A549 (cell line): ENCODE data around the gene TTC39B. TPM values are rescaled to one million over a fixed set of nuclear protein-coding genes. Genes with fewer than 3 reads are reported as not detected.

Source experiments
- ATAC-seq, 2 experiments: fragments of 200-7000 bp in 1 of 2; fragments of >200 bp in 1 of 2; cut with Nextera tagmentation in 1 of 2; cut with Tn5 transposase in 1 of 2; 3 replicates each; pipeline versions ENCODE4 v1.8.0 to v1.9.1; 2018 to 2020; ENCODE audit warnings: mild to moderate bottlenecking in 1 of 2, moderate library complexity in 1 of 2
- CTCF ChIA-PET: fragments of 300-600 bp; sonication (Branson Sonifier 250); formaldehyde crosslinking; extraction: SDS; loops from one replicate; lab custom pipeline; 2021; ENCODE audit warnings: antibody characterized with exemption, inconsistent platforms; lab: Yijun Ruan, JAX
- POLR2A ChIA-PET: fragments of 350-600 bp; formaldehyde crosslinking; extraction: SDS; loops from one replicate; lab custom pipeline; 2021; ENCODE audit warnings: antibody characterized with exemption, inconsistent platforms; lab: Yijun Ruan, JAX
- DNase-seq, 2 experiments: peaks; one replicate each; pipeline versions ENCODE4 v3.0.0 to v3.0.0-alpha.2; 2011 to 2016; ENCODE audit warnings: low read depth in 1 of 2, low spot score in 1 of 2
- FAIRE-seq: peaks from 2 replicates; lab custom pipeline; 2011; peaks lifted over from hg19 to GRCh38; lab: Jason Lieb, UNC
- H3K27ac ChIP-seq, 2 experiments: fragments of >200 bp; sonication (Bioruptor Twin); formaldehyde crosslinking; 3 replicates each; pipeline ENCODE4 v1.5.1; 2016 to 2017
- H3K4me1 ChIP-seq: fragments of >200 bp; sonication (Bioruptor Twin); formaldehyde crosslinking; 3 replicates; pipeline ENCODE4 v1.6.1; 2016
- H3K4me2 ChIP-seq: fragments of >200 bp; sonication (Bioruptor Twin); formaldehyde crosslinking; 3 replicates; pipeline ENCODE4 v1.6.1; 2016
- H3K4me3 ChIP-seq: fragments of >200 bp; sonication (Bioruptor Twin); formaldehyde crosslinking; 3 replicates; pipeline ENCODE4 v1.5.1; 2016
- H3K9me3 ChIP-seq: fragments of >200 bp; sonication (Bioruptor Twin); formaldehyde crosslinking; 3 replicates; pipeline ENCODE4 v1.6.1; 2016
- ATOH8 ChIP-seq: fragments of 250-450 bp; sonication (Bioruptor Pico); IDR thresholded peaks from 2 replicates; pipeline ENCODE4 v1.5.0; 2020; ENCODE audit warnings: low read depth, mild to moderate bottlenecking, moderate library complexity
- BCL3 ChIP-seq: fragments of >200 bp; sonication (Bioruptor Twin); formaldehyde crosslinking; IDR thresholded peaks from 3 replicates; pipeline ENCODE4 v1.6.1; 2016
- EHMT2 ChIP-seq: fragments of 200-600 bp; sonication (generic); IDR thresholded peaks from 2 replicates; pipeline ENCODE4 v1.6.1; 2016; ENCODE audit warnings: antibody characterized with exemption, low read depth, mild to moderate bottlenecking, moderate library complexity
- FOSB ChIP-seq: fragments of 250-450 bp; sonication (Bioruptor Pico); IDR thresholded peaks from 2 replicates; pipeline ENCODE4 v1.5.0; 2020; ENCODE audit warnings: mild to moderate bottlenecking, moderate library complexity
- FOXS1 ChIP-seq: fragments of 250-450 bp; sonication (Bioruptor Pico); IDR thresholded peaks from 2 replicates; pipeline ENCODE4 v1.5.0; 2020; ENCODE audit warnings: mild to moderate bottlenecking, moderate library complexity
- HDAC2 ChIP-seq: fragments of 200-600 bp; sonication (generic); IDR thresholded peaks from 2 replicates; pipeline ENCODE4 v1.6.1; 2016
- HES2 ChIP-seq: fragments of >200 bp; sonication (Bioruptor Twin); formaldehyde crosslinking; IDR thresholded peaks from 2 replicates; pipeline ENCODE4 v1.6.1; 2016
- HMGXB4 ChIP-seq: fragments of 250-450 bp; sonication (Bioruptor Pico); IDR thresholded peaks from 2 replicates; pipeline ENCODE4 v1.5.0; 2021; ENCODE audit warnings: mild to moderate bottlenecking, moderate library complexity, borderline replicate concordance
- HOXB13 ChIP-seq: fragments of 250-450 bp; sonication (Bioruptor Pico); IDR thresholded peaks from 2 replicates; pipeline ENCODE4 v1.5.0; 2020; ENCODE audit warnings: low read depth, mild to moderate bottlenecking, moderate library complexity
- KDM1A ChIP-seq: fragments of 200-600 bp; sonication (generic); IDR thresholded peaks from 2 replicates; pipeline ENCODE4 v1.6.1; 2016; ENCODE audit warnings: low read depth, mild to moderate bottlenecking
- KDM5A ChIP-seq: fragments of 200-600 bp; sonication (generic); IDR thresholded peaks from 2 replicates; pipeline ENCODE4 v1.6.1; 2016; ENCODE audit warnings: antibody characterized with exemption, mild to moderate bottlenecking
- MAX ChIP-seq: IDR thresholded peaks from 2 replicates; pipeline ENCODE4 v1.6.1; 2012
- MAZ ChIP-seq: fragments of 150-350 bp; IDR thresholded peaks from 2 replicates; pipeline ENCODE4 v1.6.1; 2014; ENCODE audit warnings: antibody characterized with exemption, low read depth, low read length, borderline replicate concordance
- MYC ChIP-seq: IDR thresholded peaks from 2 replicates; pipeline ENCODE4 v1.6.1; 2012; ENCODE audit warnings: mild to moderate bottlenecking, inconsistent platforms, low read length, improper control_type of control experiment, borderline replicate concordance
- NPAS2 ChIP-seq: fragments of 250-450 bp; sonication (Bioruptor Pico); IDR thresholded peaks from 2 replicates; pipeline ENCODE4 v1.8.0; 2022; ENCODE audit warnings: mild to moderate bottlenecking, moderate library complexity, borderline replicate concordance
- RAD21 ChIP-seq, 2 experiments: fragments of >200 bp in 1 of 2; sonication (Bioruptor Twin) in 1 of 2; formaldehyde crosslinking in 1 of 2; IDR thresholded peaks in 1 of 2; conservative IDR thresholded peaks in 1 of 2; 2 replicates in 1 of 2; 3 replicates in 1 of 2; pipeline ENCODE4 v1.6.1; 2012 to 2018; ENCODE audit warnings: inconsistent platforms in 1 of 2
- RCOR1 ChIP-seq: fragments of 150-350 bp; IDR thresholded peaks from 2 replicates; pipeline ENCODE4 v1.6.1; 2014; ENCODE audit warnings: antibody characterized with exemption, low read length, low read depth
- REST ChIP-seq: fragments of 200-600 bp; sonication (generic); IDR thresholded peaks from 2 replicates; pipeline ENCODE4 v1.6.1; 2016; ENCODE audit warnings: antibody characterized with exemption, mild to moderate bottlenecking, moderate library complexity
- RFX5 ChIP-seq: fragments of 450-650 bp; IDR thresholded peaks from 2 replicates; pipeline ENCODE4 v1.7.1; 2014; ENCODE audit warnings: antibody characterized with exemption, mild to moderate bottlenecking, moderate library complexity
- SREBF2 ChIP-seq: fragments of 450-650 bp; IDR thresholded peaks from 2 replicates; pipeline ENCODE4 v1.6.1; 2014; ENCODE audit warnings: mild to moderate bottlenecking, moderate library complexity
- ZNF302 ChIP-seq: fragments of 250-450 bp; sonication (Bioruptor Pico); IDR thresholded peaks from 2 replicates; pipeline ENCODE4 v1.9.0; 2021; ENCODE audit warnings: inconsistent platforms, mild to moderate bottlenecking, moderate library complexity
- ZSCAN20 ChIP-seq: fragments of 250-450 bp; sonication (Bioruptor Pico); IDR thresholded peaks from 2 replicates; pipeline ENCODE4 v1.8.0; 2022; ENCODE audit warnings: mild to moderate bottlenecking, moderate library complexity
- WGBS: methylation state at CpG from one replicate; pipeline ENCODE4 v1.1.6; 2017; ENCODE audit errors: missing lambda C conversion rate; 5-methylcytosine and 5-hydroxymethylcytosine counted together
- polyA plus RNA-seq, 4 experiments: library from polyadenylated mRNA; depleted of rRNA in 3 of 4; stranded (reverse); fragments of >200 nt; fragmentation: RNase III in 1 of 4; extraction: RNeasy Plus Mini Kit Qiagen cat#74134 plus additional on column Dnase treatment in 1 of 4; gene quantifications; 2 replicates in 3 of 4; 3 replicates in 1 of 4; pipeline ENCODE4 v1.2.3, GENCODE V29; 2011 to 2017

TTC39B gene
- polyA plus RNA-seq, 2 of the 4 experiments (the other 2 are of a cell fraction) = 0.94 to 4.4 TPM

GRCh38 chr9:15150939-15151338 lies 156.1 kb downstream of the TTC39B start:
- FAIRE-seq (no peak), ATAC-seq (no peak), DNase-seq (no peak)
- Histone ChIP-seq H3K27ac (no peak overlapping the region), H3K4me2 (no peak overlapping the region), H3K4me3 (no peak overlapping the region), H3K9me3 (no peaks in the 10 kb centered on the region), H3K4me1 (no peaks in the 10 kb centered on the region)
- WGBS = 8% methylated on average over 4 of the region's 4 CpGs
- ChIA-PET CTCF (no interaction called here), POLR2A (no interaction called here)
- TF ChIP-seq HOXB13 (CRISPR knock-in tag) (no peak), MAZ (no peak), HMGXB4 (CRISPR knock-in tag) (no peak), ZNF302 (CRISPR knock-in tag) (no peak), HES2 (no peak)

GRCh38 chr9:15149450-15149849 lies 157.6 kb downstream of the TTC39B start:
- FAIRE-seq = no peak
- ATAC-seq = no peak
- H3K4me1 ChIP-seq = no peaks in the 10 kb centered on the region
- H3K4me2 ChIP-seq = no peak overlapping the region
- ChIA-PET POLR2A (no interaction called here), CTCF (interaction anchor here (0.7 to 1.5 kb wide), 2 partner anchors 13 to 14 kb away, joined by 3 to 5 read pairs; no protein-coding TSS in a partner anchor)
- no peaks in the 10 kb centered on the region for H3K9me3 ChIP-seq
- TF ChIP-seq HOXB13 (CRISPR knock-in tag) = no peak
- TF ChIP-seq RFX5 = no peak
- no peak for TF ChIP-seq FOXS1 (CRISPR knock-in tag)
- TF ChIP-seq HDAC2 = no peak
- TF ChIP-seq BCL3 = no peak
- no peak for TF ChIP-seq HES2
- TF ChIP-seq RAD21 (conservative IDR thresholded peaks at IDR 0.05 in 1 of 2, IDR thresholded peaks at IDR 0.05 in 1 of 2) = no peak
- no peak for TF ChIP-seq KDM5A
- H3K4me3 ChIP-seq = no peak overlapping the region
- H3K27ac ChIP-seq = no peak overlapping the region
- no peak for DNase-seq

- no peaks in the 10 kb centered on the region for H3K4me1 ChIP-seq
- no peaks in the 10 kb centered on the region for H3K9me3 ChIP-seq
- 81% methylated on average over 9 of the region's 9 CpGs for WGBS
- no peak overlapping the region for H3K27ac ChIP-seq
- no peak overlapping the region for H3K4me2 ChIP-seq
- ChIA-PET CTCF (no interaction called here), POLR2A (no interaction called here)
- no peak for FAIRE-seq
- no peak overlapping the region for H3K4me3 ChIP-seq
- no peak for ATAC-seq
- no peak for DNase-seq
- TF ChIP-seq HMGXB4 (CRISPR knock-in tag) = no peak
- no peak for TF ChIP-seq MAX
- TF ChIP-seq NPAS2 (CRISPR knock-in tag) = no peak
- no peak for TF ChIP-seq FOSB (CRISPR knock-in tag)
- no peak for TF ChIP-seq KDM1A
- no peak for TF ChIP-seq SREBF2
- no peak for TF ChIP-seq MYC
- TF ChIP-seq EHMT2 = no peak
- TF ChIP-seq REST = no peak
- TF ChIP-seq ZSCAN20 = no peak
- no peak for TF ChIP-seq MAZ
- no peak for TF ChIP-seq ATOH8 (CRISPR knock-in tag)
- TF ChIP-seq RCOR1 = no peak
Observed at GRCh38 chr9:15146268-15146700, 160.7 kb downstream of the TTC39B start.
